ENCODE results near the gene SBF2. TPM values are rescaled to one million over a fixed set of nuclear protein-coding genes. Genes with fewer than 3 reads are reported as not detected.

The SBF2 gene
- total and polyA plus RNA-seq, 2 of the 13 experiments (the other 11 are each of a cell fraction or from before 2014, with no cell fraction given), result 24.0 to 45.8 TPM

DNA sequence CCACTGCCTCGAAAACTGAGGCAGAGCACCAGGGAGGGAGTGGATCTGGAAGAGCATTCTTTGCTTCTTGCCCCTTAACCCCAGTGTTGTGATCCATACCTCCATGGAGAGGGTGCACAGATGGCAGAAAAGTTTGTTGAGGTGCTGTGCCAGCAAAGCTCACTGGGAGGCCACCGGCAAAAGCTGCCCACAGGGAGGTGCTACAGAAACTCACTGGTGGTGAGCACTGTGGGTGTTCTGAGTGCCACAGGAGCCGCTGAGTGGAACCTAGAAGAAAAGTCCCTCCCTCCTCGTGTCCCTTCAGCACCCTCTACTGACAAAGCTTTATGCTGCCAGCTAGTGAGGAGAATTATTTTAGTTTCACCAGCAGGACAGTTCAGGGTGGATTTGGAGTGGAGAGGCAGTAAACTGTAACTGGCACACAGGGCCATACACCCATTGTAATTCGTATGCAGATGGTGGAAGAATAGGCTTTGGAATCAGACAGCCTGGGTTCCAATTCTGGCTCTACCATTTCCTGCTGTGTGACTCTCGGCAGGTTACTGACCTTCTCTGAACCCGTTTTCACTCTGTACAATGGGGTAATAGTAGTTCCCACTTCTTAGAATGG is 545.6 kb downstream of the SBF2 start (continued):
- TF ChIP-seq, protein P1, sequence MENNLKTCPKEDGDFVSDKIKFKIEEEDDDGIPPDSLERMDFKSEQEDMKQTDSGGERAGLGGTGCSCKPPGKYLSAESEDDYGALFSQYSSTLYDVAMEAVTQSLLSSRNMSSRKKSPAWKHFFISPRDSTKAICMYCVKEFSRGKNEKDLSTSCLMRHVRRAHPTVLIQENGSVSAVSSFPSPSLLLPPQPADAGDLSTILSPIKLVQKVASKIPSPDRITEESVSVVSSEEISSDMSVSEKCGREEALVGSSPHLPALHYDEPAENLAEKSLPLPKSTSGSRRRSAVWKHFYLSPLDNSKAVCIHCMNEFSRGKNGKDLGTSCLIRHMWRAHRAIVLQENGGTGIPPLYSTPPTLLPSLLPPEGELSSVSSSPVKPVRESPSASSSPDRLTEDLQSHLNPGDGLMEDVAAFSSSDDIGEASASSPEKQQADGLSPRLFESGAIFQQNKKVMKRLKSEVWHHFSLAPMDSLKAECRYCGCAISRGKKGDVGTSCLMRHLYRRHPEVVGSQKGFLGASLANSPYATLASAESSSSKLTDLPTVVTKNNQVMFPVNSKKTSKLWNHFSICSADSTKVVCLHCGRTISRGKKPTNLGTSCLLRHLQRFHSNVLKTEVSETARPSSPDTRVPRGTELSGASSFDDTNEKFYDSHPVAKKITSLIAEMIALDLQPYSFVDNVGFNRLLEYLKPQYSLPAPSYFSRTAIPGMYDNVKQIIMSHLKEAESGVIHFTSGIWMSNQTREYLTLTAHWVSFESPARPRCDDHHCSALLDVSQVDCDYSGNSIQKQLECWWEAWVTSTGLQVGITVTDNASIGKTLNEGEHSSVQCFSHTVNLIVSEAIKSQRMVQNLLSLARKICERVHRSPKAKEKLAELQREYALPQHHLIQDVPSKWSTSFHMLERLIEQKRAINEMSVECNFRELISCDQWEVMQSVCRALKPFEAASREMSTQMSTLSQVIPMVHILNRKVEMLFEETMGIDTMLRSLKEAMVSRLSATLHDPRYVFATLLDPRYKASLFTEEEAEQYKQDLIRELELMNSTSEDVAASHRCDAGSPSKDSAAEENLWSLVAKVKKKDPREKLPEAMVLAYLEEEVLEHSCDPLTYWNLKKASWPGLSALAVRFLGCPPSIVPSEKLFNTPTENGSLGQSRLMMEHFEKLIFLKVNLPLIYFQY (CRISPR knock-in tag; IDR thresholded peaks at IDR 0.05; ENCODE audit: borderline replicate concordance), result no peak
- no peak for TF ChIP-seq SATB2 (CRISPR knock-in tag; IDR thresholded peaks at IDR 0.05)
- TF ChIP-seq, protein P2, sequence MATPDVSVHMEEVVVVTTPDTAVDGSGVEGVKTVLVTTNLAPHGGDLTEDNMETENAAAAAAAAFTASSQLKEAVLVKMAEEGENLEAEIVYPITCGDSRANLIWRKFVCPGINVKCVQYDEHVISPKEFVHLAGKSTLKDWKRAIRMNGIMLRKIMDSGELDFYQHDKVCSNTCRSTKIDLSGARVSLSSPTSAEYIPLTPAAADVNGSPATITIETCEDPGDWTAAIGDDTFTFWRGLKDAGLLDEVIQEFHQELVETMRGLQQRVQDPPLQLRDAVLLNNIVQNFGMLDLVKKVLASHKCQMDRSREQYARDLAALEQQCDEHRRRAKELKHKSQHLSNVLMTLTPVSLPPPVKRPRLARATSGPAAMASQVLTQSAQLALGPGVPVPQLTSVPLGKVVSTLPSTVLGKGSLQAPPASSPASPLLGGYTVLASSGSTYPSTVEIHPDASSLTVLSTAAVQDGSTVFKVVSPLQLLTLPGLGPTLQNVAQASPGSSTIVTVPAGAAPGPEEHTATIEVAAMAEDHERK (CRISPR knock-in tag; IDR thresholded peaks at IDR 0.05; ENCODE audit: low read depth), result no peak
- TF ChIP-seq PITX1 (CRISPR knock-in tag; IDR thresholded peaks at IDR 0.05), result no peak
- TF ChIP-seq ZMYM3 (CRISPR knock-in tag; IDR thresholded peaks at IDR 0.05), result peak; percentile 78
- TF ChIP-seq REXO4 (CRISPR knock-in tag; IDR thresholded peaks at IDR 0.05; ENCODE audit: borderline replicate concordance), result no peak
- TF ChIP-seq, protein P3, sequence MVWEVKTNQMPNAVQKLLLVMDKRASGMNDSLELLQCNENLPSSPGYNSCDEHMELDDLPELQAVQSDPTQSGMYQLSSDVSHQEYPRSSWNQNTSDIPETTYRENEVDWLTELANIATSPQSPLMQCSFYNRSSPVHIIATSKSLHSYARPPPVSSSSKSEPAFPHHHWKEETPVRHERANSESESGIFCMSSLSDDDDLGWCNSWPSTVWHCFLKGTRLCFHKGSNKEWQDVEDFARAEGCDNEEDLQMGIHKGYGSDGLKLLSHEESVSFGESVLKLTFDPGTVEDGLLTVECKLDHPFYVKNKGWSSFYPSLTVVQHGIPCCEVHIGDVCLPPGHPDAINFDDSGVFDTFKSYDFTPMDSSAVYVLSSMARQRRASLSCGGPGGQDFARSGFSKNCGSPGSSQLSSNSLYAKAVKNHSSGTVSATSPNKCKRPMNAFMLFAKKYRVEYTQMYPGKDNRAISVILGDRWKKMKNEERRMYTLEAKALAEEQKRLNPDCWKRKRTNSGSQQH (CRISPR knock-in tag; IDR thresholded peaks at IDR 0.05; ENCODE audit: low read depth), result no peak
- TF ChIP-seq NFKB2 (CRISPR knock-in tag; IDR thresholded peaks at IDR 0.05; ENCODE audit: borderline replicate concordance), result no peak
- no peak for TF ChIP-seq ZNF232 (CRISPR knock-in tag; IDR thresholded peaks at IDR 0.05; ENCODE audit: borderline replicate concordance)
- TF ChIP-seq RFXAP (CRISPR knock-in tag; IDR thresholded peaks at IDR 0.05; ENCODE audit: borderline replicate concordance), result no peak
- no peak for TF ChIP-seq ZNF678 (CRISPR knock-in tag; IDR thresholded peaks at IDR 0.05)
- no peak for TF ChIP-seq KDM6A (CRISPR knock-in tag; IDR thresholded peaks at IDR 0.05; ENCODE audit: low read depth)
- TF ChIP-seq, protein P4, sequence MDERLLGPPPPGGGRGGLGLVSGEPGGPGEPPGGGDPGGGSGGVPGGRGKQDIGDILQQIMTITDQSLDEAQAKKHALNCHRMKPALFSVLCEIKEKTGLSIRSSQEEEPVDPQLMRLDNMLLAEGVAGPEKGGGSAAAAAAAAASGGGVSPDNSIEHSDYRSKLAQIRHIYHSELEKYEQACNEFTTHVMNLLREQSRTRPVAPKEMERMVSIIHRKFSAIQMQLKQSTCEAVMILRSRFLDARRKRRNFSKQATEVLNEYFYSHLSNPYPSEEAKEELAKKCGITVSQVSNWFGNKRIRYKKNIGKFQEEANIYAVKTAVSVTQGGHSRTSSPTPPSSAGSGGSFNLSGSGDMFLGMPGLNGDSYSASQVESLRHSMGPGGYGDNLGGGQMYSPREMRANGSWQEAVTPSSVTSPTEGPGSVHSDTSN (CRISPR knock-in tag; IDR thresholded peaks at IDR 0.05), result no peak
- no peak for TF ChIP-seq CCDC6 (CRISPR knock-in tag; IDR thresholded peaks at IDR 0.05)
- TF ChIP-seq MATR3 (CRISPR knock-in tag; IDR thresholded peaks at IDR 0.05), result no peak
- TF ChIP-seq, protein P5, sequence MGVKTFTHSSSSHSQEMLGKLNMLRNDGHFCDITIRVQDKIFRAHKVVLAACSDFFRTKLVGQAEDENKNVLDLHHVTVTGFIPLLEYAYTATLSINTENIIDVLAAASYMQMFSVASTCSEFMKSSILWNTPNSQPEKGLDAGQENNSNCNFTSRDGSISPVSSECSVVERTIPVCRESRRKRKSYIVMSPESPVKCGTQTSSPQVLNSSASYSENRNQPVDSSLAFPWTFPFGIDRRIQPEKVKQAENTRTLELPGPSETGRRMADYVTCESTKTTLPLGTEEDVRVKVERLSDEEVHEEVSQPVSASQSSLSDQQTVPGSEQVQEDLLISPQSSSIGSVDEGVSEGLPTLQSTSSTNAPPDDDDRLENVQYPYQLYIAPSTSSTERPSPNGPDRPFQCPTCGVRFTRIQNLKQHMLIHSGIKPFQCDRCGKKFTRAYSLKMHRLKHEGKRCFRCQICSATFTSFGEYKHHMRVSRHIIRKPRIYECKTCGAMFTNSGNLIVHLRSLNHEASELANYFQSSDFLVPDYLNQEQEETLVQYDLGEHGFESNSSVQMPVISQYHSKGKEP (CRISPR knock-in tag; IDR thresholded peaks at IDR 0.05), result no peak
- no peak for TF ChIP-seq RFXANK (CRISPR knock-in tag; IDR thresholded peaks at IDR 0.05)
- TF ChIP-seq ZNF569 (CRISPR knock-in tag; IDR thresholded peaks at IDR 0.05; ENCODE audit: borderline replicate concordance), result no peak
